Activated naive CD4-positive, alpha-beta T cell treated with anti-CD3 and anti-CD28 coated beads, Interleukin-2, amount 10 ng/mL, durations not matched to agents 7 days and 5 days (primary cell): ENCODE results near the gene UMODL1.
"Not testable (repeated sequence)": the region's sequence is repeated elsewhere in the genome, so short reads cannot be mapped to it uniquely, and the experiment has no call there.

Experiments
- CTCF ChIA-PET: fragments of 350-600 bp; sonication (Branson Sonifier 250); formaldehyde crosslinking; loops from one replicate; lab custom pipeline; 2021; ENCODE audit warnings: antibody characterized with exemption; lab: Charles Lee
- DNase-seq: peaks from one replicate; pipeline ENCODE4 v3.0.0-alpha.2; 2020
- H3K27ac Mint-ChIP-seq: one replicate; pipeline ENCODE4 v1.8.0; 2021; ENCODE audit warnings: mild to moderate bottlenecking, moderate library complexity, mixed read lengths
- H3K27me3 Mint-ChIP-seq: one replicate; pipeline ENCODE4 v1.8.0; 2021; ENCODE audit warnings: mild to moderate bottlenecking, mixed read lengths
- H3K36me3 Mint-ChIP-seq: one replicate; pipeline ENCODE4 v1.8.0; 2021; ENCODE audit warnings: mixed read lengths
- H3K4me1 Mint-ChIP-seq: one replicate; pipeline ENCODE4 v1.8.0; 2021; ENCODE audit warnings: mixed read lengths
- H3K4me3 Mint-ChIP-seq: one replicate; pipeline ENCODE4 v1.8.0; 2021; ENCODE audit warnings: mild to moderate bottlenecking, moderate library complexity, mixed read lengths
- H3K9me3 Mint-ChIP-seq: one replicate; pipeline ENCODE4 v1.8.0; 2021; ENCODE audit warnings: mixed read lengths

Gene UMODL1

DNA sequence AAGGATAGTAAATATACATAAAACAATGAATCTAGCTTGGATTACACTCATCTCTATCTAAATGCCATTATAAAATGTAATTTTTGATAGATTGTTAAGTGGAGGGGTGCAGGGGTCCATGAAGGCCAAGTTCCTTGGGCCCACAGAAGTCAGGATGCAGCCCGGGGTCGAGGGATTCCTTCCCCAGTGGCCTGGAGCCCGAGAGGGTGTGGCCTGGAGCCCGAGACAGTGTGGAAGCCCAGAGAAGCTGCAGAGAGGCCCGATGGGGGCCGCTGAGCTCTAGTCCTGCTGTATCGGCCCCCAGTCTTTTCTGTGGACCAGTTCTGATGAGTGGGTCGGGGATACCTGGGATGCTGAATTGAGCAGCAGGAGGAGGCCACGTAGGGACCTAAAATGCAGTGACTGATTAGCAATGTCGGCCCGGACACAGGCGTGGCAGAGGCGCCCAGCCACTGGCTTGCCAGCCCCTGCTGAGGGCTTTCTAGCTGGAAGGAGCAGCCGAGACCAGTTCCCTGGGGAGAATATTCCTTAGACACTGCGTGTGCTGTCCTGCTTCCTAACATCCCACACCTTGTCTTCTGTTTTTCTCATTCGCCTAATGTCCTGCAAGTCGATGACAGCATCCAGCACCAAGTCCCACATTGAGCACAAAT lies 38.9 kb downstream of the UMODL1 start:
- Mint-ChIP-seq H3K27me3 (peaks cover 43% of the 10 kb centered on the region), H3K9me3 (no peaks in the 10 kb centered on the region), H3K36me3 (no peaks in the 10 kb centered on the region), H3K4me3 (no peak overlapping the region), H3K27ac (no peak overlapping the region), H3K4me1 (peaks cover 14% of the 10 kb centered on the region)
- DNase-seq, result no peak
- CTCF ChIA-PET, result interaction anchor here (5.4 kb wide), 1 partner anchor 294 kb away, joined by 30 read pairs; no protein-coding TSS in a partner anchor

- Mint-ChIP-seq H3K27me3 (peaks cover 50% of the 10 kb centered on the region), H3K4me3 (no peak overlapping the region), H3K27ac (no peak overlapping the region), H3K9me3 (no peaks in the 10 kb centered on the region), H3K4me1 (peaks cover 14% of the 10 kb centered on the region), H3K36me3 (no peaks in the 10 kb centered on the region)
- CTCF ChIA-PET, result no interaction called here
- DNase-seq, result no peak
These were observed 39.8 kb downstream of the UMODL1 start for GRCh38 chr21:42110691-42111469.

GRCh38 chr21:42111470-42111743 lies 40.3 kb downstream of the UMODL1 start:
- Mint-ChIP-seq H3K36me3 (no peaks in the 10 kb centered on the region), H3K4me3 (no peak overlapping the region), H3K27ac (no peak overlapping the region), H3K4me1 (peaks cover 14% of the 10 kb centered on the region), H3K9me3 (no peaks in the 10 kb centered on the region), H3K27me3 (peaks cover 53% of the 10 kb centered on the region)
- CTCF ChIA-PET, result no interaction called here
- no peak for DNase-seq

DNA sequence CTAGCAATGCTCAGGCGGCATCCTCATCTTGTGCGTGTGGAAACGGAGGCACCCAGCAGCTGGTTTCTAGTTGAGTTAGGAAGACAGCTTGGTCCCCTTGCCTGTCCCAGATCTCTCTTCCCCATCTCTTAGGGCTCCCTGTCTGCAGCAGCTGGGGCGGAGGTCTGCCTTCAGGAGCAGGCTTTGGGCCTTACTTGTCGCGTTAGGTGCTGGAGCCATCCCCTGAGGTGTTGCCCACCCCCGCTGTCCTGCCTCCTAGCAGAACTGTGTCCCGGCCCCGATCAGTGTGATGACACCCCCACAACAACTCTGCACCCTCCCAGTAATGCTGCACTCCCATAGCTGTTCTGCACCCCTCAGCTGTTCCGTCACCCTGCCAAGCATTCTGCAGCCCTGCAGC lies 40.7 kb downstream of the UMODL1 start:
- CTCF ChIA-PET, result interaction anchor here (0.7 to 1.2 kb wide), 3 partner anchors 17 to 295 kb away, joined by 3 to 4 read pairs (median 3); no protein-coding TSS in a partner anchor
- peaks cover 57% of the 10 kb centered on the region for H3K27me3 Mint-ChIP-seq
- no peak overlapping the region for H3K4me3 Mint-ChIP-seq

DNA sequence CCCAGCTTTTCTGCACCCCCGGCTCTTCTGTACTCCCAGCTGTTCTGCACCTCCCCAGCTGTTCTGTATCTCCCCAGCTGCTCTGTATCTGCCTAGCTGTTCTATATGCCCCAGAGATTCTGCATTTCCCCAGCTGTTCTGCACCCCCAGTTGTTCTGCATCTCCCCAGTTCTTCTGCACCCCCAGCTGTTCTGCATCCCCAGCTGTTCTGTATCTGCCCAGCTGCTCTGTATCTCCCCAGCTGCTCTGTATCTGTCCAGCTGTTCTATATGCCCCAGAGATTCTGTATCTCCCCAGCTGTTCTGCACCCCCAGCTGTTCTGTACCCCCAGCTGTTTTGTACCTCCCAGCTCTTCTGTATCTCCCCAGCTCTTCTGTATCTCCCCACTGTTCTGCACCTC lies 41.1 kb downstream of the UMODL1 start:
- Mint-ChIP-seq H3K27ac (no peak overlapping the region), H3K9me3 (no peaks in the 10 kb centered on the region), H3K36me3 (no peaks in the 10 kb centered on the region), H3K4me3 (no peak overlapping the region), H3K27me3 (peaks cover 59% of the 10 kb centered on the region), H3K4me1 (peaks cover 17% of the 10 kb centered on the region)
- no peak for DNase-seq
- CTCF ChIA-PET, result interaction anchor here (0.7 to 1.2 kb wide), 3 partner anchors 17 to 296 kb away, joined by 3 to 4 read pairs (median 3); no protein-coding TSS in a partner anchor

More for the DNA sequence above, 40.7 kb downstream of the UMODL1 start:
- H3K27ac Mint-ChIP-seq, result no peak overlapping the region
- H3K36me3 Mint-ChIP-seq, result no peaks in the 10 kb centered on the region
- peaks cover 14% of the 10 kb centered on the region for H3K4me1 Mint-ChIP-seq
- no peaks in the 10 kb centered on the region for H3K9me3 Mint-ChIP-seq
- DNase-seq, result no peak

DNA sequence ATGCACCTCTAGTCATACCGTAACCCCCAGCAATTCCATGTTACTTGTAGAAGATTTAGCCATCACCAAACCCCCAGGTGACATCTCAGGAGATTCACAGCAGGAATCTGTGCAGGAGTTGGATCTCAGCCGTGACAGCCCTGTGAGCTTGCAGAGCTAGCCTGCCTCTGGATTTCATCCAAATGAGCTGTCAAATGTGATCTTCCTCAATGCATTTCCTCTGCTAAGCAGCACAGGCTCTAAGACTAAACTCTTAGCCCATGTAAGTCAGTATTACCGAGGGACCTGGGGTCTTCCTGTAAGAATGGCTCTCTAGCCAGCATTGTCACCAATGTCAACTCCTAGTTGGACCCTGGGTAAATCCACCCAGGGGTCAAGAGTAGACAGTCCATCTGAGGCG lies 41.7 kb downstream of the UMODL1 start:
- DNase-seq, result no peak
- Mint-ChIP-seq H3K9me3 (no peaks in the 10 kb centered on the region), H3K27ac (no peak overlapping the region), H3K36me3 (no peaks in the 10 kb centered on the region), H3K4me1 (peaks cover 19% of the 10 kb centered on the region), H3K4me3 (no peak overlapping the region), H3K27me3 (peaks cover 59% of the 10 kb centered on the region)
- CTCF ChIA-PET, result interaction anchor here (0.6 to 1.2 kb wide), 4 partner anchors 16 to 860 kb away, joined by 3 to 4 read pairs (median 3); no protein-coding TSS in a partner anchor

DNA sequence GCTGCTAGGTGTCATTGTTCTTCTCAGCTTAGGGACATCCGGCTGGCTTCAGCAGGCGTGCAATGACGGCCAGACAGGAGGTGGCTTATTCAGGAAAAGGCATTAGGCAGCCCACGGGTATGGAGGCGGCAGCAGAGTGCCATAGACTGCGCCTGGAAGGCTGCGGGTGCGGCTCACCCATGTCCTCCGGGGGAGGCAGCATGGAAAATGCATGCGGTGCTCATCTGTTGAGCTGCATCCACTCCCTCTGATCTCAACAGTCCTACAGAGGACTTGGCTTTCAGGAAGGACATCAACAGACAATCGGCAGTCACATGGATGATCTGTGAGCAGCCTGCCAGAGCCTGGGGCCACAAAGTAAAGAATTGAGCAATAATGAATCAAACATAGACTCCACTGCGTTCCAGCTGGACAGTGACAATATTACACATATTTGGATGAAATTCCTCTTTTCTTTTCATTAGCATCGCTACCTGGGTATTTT lies 42.9 kb downstream of the UMODL1 start:
- Mint-ChIP-seq H3K4me1 (peaks cover 20% of the 10 kb centered on the region), H3K36me3 (no peaks in the 10 kb centered on the region), H3K27ac (no peak overlapping the region), H3K27me3 (peaks cover 70% of the 10 kb centered on the region), H3K4me3 (no peak overlapping the region), H3K9me3 (no peaks in the 10 kb centered on the region)
- DNase-seq, result no peak
- CTCF ChIA-PET, result interaction anchor here (0.8 kb wide), 1 partner anchor 297 kb away, joined by 6 read pairs; no protein-coding TSS in a partner anchor

DNA sequence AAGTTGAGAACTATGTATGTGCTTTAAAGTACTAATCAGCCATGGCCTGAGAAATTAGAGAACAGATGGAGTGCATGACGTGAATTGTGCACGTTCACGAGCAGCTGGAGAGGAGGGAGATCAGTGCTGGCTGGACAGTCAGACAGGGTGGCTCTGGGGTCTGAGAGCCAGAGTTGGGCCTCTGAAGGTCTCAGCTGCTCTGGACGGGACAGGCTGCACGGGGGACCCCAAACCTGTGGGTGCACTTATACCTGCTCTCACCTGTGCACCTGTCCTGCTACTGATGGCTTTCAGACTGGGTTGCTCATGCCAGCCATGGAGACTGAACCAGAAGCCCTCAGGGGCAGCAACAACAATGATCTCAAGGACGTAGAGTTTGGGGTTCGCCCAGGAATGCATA lies 43.5 kb downstream of the UMODL1 start:
- CTCF ChIA-PET, result interaction anchor here (1.3 to 1.4 kb wide), 2 partner anchors 298 to 831 kb away, joined by 3 to 9 read pairs; no protein-coding TSS in a partner anchor
- H3K36me3 Mint-ChIP-seq, result no peaks in the 10 kb centered on the region
- H3K27ac Mint-ChIP-seq, result no peak overlapping the region
- no peak overlapping the region for H3K4me3 Mint-ChIP-seq
- peaks cover 26% of the 10 kb centered on the region for H3K4me1 Mint-ChIP-seq
- DNase-seq, result no peak
- peaks cover 76% of the 10 kb centered on the region for H3K27me3 Mint-ChIP-seq
- no peaks in the 10 kb centered on the region for H3K9me3 Mint-ChIP-seq

- Mint-ChIP-seq H3K4me1 (peaks cover 28% of the 10 kb centered on the region), H3K4me3 (no peak overlapping the region), H3K27me3 (peaks cover 77% of the 10 kb centered on the region), H3K27ac (no peak overlapping the region), H3K36me3 (no peaks in the 10 kb centered on the region), H3K9me3 (no peaks in the 10 kb centered on the region)
- CTCF ChIA-PET, result interaction anchor here (1.3 to 3.8 kb wide), 4 partner anchors 8 to 832 kb away, joined by 3 to 47 read pairs (median 6); no protein-coding TSS in a partner anchor
- DNase-seq, result no peak
These were observed 44.1 kb downstream of the UMODL1 start for GRCh38 chr21:42115136-42115683.

DNA sequence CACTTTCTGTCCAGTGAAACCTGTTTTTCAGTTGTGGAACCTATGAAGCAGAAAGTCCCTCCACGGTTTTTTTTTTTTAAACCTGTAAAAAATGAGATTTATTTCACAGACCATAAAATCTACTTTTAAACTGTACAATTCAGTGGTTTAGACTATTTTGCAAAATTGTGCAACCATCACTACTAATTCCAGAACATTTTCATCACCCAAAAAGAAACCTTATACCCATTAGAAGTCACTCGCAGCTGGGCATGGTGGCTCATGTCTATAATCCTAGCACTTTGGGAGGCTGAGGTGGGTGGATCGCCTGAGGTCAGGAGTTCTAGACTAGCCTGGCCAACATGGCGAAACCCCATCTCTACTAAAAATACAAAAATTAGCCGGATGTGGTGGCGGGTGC lies 45.4 kb downstream of the UMODL1 start:
- Mint-ChIP-seq H3K4me1 (peaks cover 37% of the 10 kb centered on the region), H3K27me3 (peaks cover 91% of the 10 kb centered on the region)
- not testable (repeated sequence) for DNase-seq, H3K27ac Mint-ChIP-seq, H3K36me3 Mint-ChIP-seq, H3K9me3 Mint-ChIP-seq, H3K4me3 Mint-ChIP-seq
- CTCF ChIA-PET, result interaction anchor here (0.7 to 3.8 kb wide), 9 partner anchors 9 to 504 kb away, joined by 3 to 48 read pairs (median 5); no protein-coding TSS in a partner anchor

GRCh38 chr21:42117229-42117966 lies 46.3 kb downstream of the UMODL1 start:
- CTCF ChIA-PET, result interaction anchor here (0.7 to 3.8 kb wide), 24 partner anchors 8 to 834 kb away, joined by 3 to 48 read pairs (median 4); partner anchors contain the start of genes PRDM15 and ZBTB21
- peaks cover 37% of the 10 kb centered on the region for H3K4me1 Mint-ChIP-seq
- H3K36me3 Mint-ChIP-seq, result no peaks in the 10 kb centered on the region
- no peaks in the 10 kb centered on the region for H3K9me3 Mint-ChIP-seq
- DNase-seq, result peak; percentile 84
- no peak overlapping the region for H3K27ac Mint-ChIP-seq
- H3K4me3 Mint-ChIP-seq, result no peak overlapping the region
- H3K27me3 Mint-ChIP-seq, result peaks cover 89% of the 10 kb centered on the region

DNA sequence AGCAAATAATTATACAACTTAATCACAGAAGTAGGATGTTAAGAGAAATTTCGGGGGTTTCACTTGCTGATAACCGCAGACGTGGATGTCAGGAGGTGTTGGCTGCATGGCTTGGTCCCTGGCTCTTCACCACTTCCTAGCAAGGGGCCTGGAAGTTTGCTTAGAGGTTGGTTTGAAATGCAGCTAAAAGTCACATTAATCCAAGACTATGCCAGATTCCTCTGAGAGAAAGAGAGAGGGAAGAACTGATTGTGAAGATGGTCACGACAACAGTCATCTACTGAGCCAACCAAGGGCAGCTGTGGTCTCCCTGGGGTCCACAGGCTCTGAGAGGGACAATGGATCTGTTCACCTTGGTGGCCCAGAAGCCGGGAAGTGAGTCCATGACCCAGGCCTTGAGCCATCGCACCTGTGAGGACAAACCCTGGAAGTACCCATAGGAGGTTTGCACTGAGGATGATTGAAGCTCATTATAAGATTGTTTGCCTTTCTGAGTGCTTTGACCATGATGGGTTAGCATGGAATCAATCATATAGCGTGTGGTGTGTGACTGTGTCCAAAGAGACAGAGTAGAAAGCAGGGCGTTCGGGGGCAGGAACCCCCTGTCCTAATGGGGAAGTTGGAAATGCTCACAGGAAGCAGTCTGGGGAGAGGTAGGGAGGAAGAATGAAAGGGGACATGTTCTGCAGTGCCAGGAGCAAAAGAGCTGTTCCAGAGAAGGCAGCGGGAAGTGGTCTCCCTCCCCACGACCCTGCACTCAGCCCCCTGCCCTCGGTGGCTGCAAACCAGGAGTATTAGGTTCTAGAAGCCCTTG lies 47.1 kb downstream of the UMODL1 start:
- no peak for DNase-seq
- Mint-ChIP-seq H3K9me3 (no peaks in the 10 kb centered on the region), H3K36me3 (no peaks in the 10 kb centered on the region), H3K27me3 (peaks cover 88% of the 10 kb centered on the region), H3K4me3 (no peak overlapping the region), H3K4me1 (peaks cover 40% of the 10 kb centered on the region), H3K27ac (no peak overlapping the region)
- CTCF ChIA-PET, result interaction anchor here (0.7 to 3.8 kb wide), 23 partner anchors 7 to 835 kb away, joined by 3 to 48 read pairs (median 4); partner anchors contain the start of genes PRDM15 and ZBTB21

DNA sequence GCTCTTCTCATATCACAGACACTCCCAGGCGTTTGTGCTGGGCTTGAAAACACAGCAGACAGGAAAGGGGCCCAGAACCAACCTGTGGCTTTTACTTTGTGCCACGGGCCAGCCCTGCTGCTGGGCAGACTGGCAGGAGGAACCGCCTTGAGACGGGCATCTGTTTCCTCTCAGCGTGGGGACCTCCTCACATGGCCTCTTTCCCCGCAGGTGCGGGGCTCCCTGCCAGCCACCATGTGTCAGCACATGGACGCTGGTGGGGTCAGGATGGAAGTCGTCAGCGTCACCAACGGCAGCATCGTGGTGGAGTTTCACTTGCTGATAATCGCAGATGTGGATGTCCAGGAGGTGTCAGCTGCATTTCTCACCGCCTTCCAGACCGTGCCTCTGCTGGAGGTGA lies 47.8 kb downstream of the UMODL1 start:
- Mint-ChIP-seq H3K4me1 (peaks cover 44% of the 10 kb centered on the region), H3K36me3 (no peaks in the 10 kb centered on the region)

More for the DNA sequence above, 47.8 kb downstream of the UMODL1 start:
- Mint-ChIP-seq H3K27ac (no peak overlapping the region), H3K4me3 (no peak overlapping the region), H3K27me3 (peaks cover 81% of the 10 kb centered on the region), H3K9me3 (no peaks in the 10 kb centered on the region)
- DNase-seq, result peak; percentile 41
- CTCF ChIA-PET, result interaction anchor here (1.2 to 3.8 kb wide), 11 partner anchors 11 to 836 kb away, joined by 3 to 48 read pairs (median 6); no protein-coding TSS in a partner anchor
